Thymus (tissue), 11 donors: ENCODE results near the gene CASP12. TPM values are rescaled to one million over a fixed set of nuclear protein-coding genes. Genes with fewer than 3 reads are reported as not detected.

Experiments
- DNase-seq, 9 donors: peaks; one replicate each; pipeline ENCODE4 v3.0.0-alpha.2; 2013; ENCODE audit warnings: low spot score in 9 of 9, low read depth in 6 of 9, missing footprints in 1 of 9
- H3K27ac ChIP-seq, 2 donors: one replicate each; pipeline ENCODE4 v1.5.1; 2013; ENCODE audit warnings: control low read depth in 1 of 2, low read depth in 1 of 2, low read length in 1 of 2, mild to moderate bottlenecking in 1 of 2, moderate library complexity in 1 of 2
- H3K27me3 ChIP-seq, 2 donors: one replicate each; pipeline ENCODE4 v1.5.1; 2013; ENCODE audit warnings: low read length in 1 of 2; ENCODE audit not compliant: control insufficient read depth in 2 of 2, insufficient read depth in 1 of 2
- H3K36me3 ChIP-seq, 2 donors: one replicate each; pipeline ENCODE4 v1.5.1; 2013; ENCODE audit warnings: low read length in 1 of 2, mild to moderate bottlenecking in 1 of 2, moderate library complexity in 1 of 2; ENCODE audit not compliant: control insufficient read depth in 2 of 2, insufficient read depth in 2 of 2
- H3K4me1 ChIP-seq, 2 donors: one replicate each; pipeline ENCODE4 v1.5.1; 2013; ENCODE audit warnings: low read length in 2 of 2; ENCODE audit not compliant: control insufficient read depth in 2 of 2, insufficient read depth in 2 of 2
- H3K4me3 ChIP-seq, 2 donors: one replicate each; pipeline ENCODE4 v1.5.1; 2013; ENCODE audit warnings: low read length in 2 of 2, control low read depth in 1 of 2, mild to moderate bottlenecking in 1 of 2
- H3K9me3 ChIP-seq, 2 donors: one replicate each; pipeline ENCODE4 v1.5.1; 2013; ENCODE audit warnings: low read length in 1 of 2, mild to moderate bottlenecking in 1 of 2; ENCODE audit not compliant: control insufficient read depth in 2 of 2, insufficient read depth in 1 of 2
- WGBS: extraction: QIAGEN DNeasy Blood & Tissue Kit; methylation state at CpG from one replicate; pipeline ENCODE4 v1.1.7; 2013; 5-methylcytosine and 5-hydroxymethylcytosine counted together
- polyA plus RNA-seq: library from polyadenylated mRNA; stranded (reverse); fragments of 200-250 nt; gene quantifications from one replicate; pipeline ENCODE4 v1.2.3, GENCODE V29; 2013
- total RNA-seq: library from RNA; stranded (reverse); fragments of 120-200 nt; gene quantifications from one replicate; pipeline ENCODE4 v1.2.4, GENCODE V29; 2013
- donor health status: healthy.

CASP12 gene
- total and polyA plus RNA-seq, 2 donors = 0.05 to 0.18 TPM

- 54% methylated on average over 2 of the region's 2 CpGs for WGBS
- Histone ChIP-seq H3K27me3 (no peaks in the 10 kb centered on the region), H3K36me3 (no peaks in the 10 kb centered on the region), H3K4me3 (no peak overlapping the region), H3K27ac (no peak overlapping the region), H3K9me3 (no peaks in the 10 kb centered on the region), H3K4me1 (no peaks in the 10 kb centered on the region)
- DNase-seq = no peak
These were observed 2.6 kb downstream of the CASP12 start for GRCh38 chr11:104895634-104896033.

- H3K4me1 ChIP-seq = no peaks in the 10 kb centered on the region
- H3K4me3 ChIP-seq = no peak overlapping the region
- H3K9me3 ChIP-seq = no peaks in the 10 kb centered on the region
- no peaks in the 10 kb centered on the region for H3K36me3 ChIP-seq
- 98% methylated on average over 1 of the region's 1 CpG for WGBS
- no peak overlapping the region for H3K27ac ChIP-seq
- H3K27me3 ChIP-seq = no peaks in the 10 kb centered on the region
- DNase-seq = no peak
These were observed 4.4 kb downstream of the CASP12 start for GRCh38 chr11:104893876-104894275.

- H3K4me1 ChIP-seq = no peaks in the 10 kb centered on the region
- WGBS = 93% methylated on average over 3 of the region's 3 CpGs
- H3K9me3 ChIP-seq = no peaks in the 10 kb centered on the region
- no peaks in the 10 kb centered on the region for H3K36me3 ChIP-seq
- no peak overlapping the region for H3K4me3 ChIP-seq
- DNase-seq = no peak
- H3K27ac ChIP-seq = no peak overlapping the region
- H3K27me3 ChIP-seq = no peaks in the 10 kb centered on the region
These were observed 5.3 kb downstream of the CASP12 start for GRCh38 chr11:104892723-104893511.

- Histone ChIP-seq H3K27ac (no peak overlapping the region), H3K36me3 (no peaks in the 10 kb centered on the region), H3K27me3 (no peaks in the 10 kb centered on the region), H3K4me3 (no peak overlapping the region), H3K9me3 (no peaks in the 10 kb centered on the region), H3K4me1 (no peaks in the 10 kb centered on the region)
- DNase-seq = no peak
- whole genome bisulfite sequencing = 97% methylated on average over 4 of the region's 4 CpGs
These were observed 7.1 kb downstream of the CASP12 start for GRCh38 chr11:104891135-104891534.

GRCh38 chr11:104883342-104883741, 14.9 kb downstream of the CASP12 start:
- H3K27ac ChIP-seq = no peak overlapping the region

GRCh38 chr11:104881117-104881794, 17.0 kb downstream of the CASP12 start:
- Histone ChIP-seq H3K4me3 (no peak overlapping the region), H3K27me3 (no peaks in the 10 kb centered on the region), H3K36me3 (no peaks in the 10 kb centered on the region), H3K4me1 (no peaks in the 10 kb centered on the region), H3K27ac (no peak overlapping the region), H3K9me3 (no peaks in the 10 kb centered on the region)
- 80% methylated on average over 3 of the region's 3 CpGs for WGBS
- no peak for DNase-seq

More at GRCh38 chr11:104883342-104883741, 14.9 kb downstream of the CASP12 start:
- DNase-seq = no peak
- WGBS = 96% methylated on average over 2 of the region's 2 CpGs
- no peaks in the 10 kb centered on the region for H3K27me3 ChIP-seq
- no peaks in the 10 kb centered on the region for H3K4me1 ChIP-seq
- H3K4me3 ChIP-seq = no peak overlapping the region
- no peaks in the 10 kb centered on the region for H3K36me3 ChIP-seq
- H3K9me3 ChIP-seq = no peaks in the 10 kb centered on the region

GRCh38 chr11:104879514-104880190, 18.6 kb downstream of the CASP12 start:
- Histone ChIP-seq H3K9me3 (no peaks in the 10 kb centered on the region), H3K27me3 (no peaks in the 10 kb centered on the region), H3K27ac (no peak overlapping the region), H3K4me1 (no peaks in the 10 kb centered on the region), H3K36me3 (no peaks in the 10 kb centered on the region), H3K4me3 (no peak overlapping the region)
- DNase-seq = no peak
- WGBS = 96% methylated on average over 5 of the region's 5 CpGs

- H3K36me3 ChIP-seq = no peaks in the 10 kb centered on the region
- H3K27ac ChIP-seq = peak overlapping the region in 1 of 2 donors; percentile 6
- H3K4me3 ChIP-seq = no peak overlapping the region
- no peaks in the 10 kb centered on the region for H3K9me3 ChIP-seq
- no peaks in the 10 kb centered on the region for H3K4me1 ChIP-seq
- no peaks in the 10 kb centered on the region for H3K27me3 ChIP-seq
- 39% methylated on average over 5 of the region's 5 CpGs for WGBS
- peak in 3 of 9 donors; percentile 9 to 54 (median 18) for DNase-seq
These were observed 21.3 kb downstream of the CASP12 start for GRCh38 chr11:104876861-104877431.

GRCh38 chr11:104876324-104876723, 21.9 kb downstream of the CASP12 start:
- Histone ChIP-seq H3K27ac (no peak overlapping the region), H3K4me3 (no peak overlapping the region), H3K27me3 (no peaks in the 10 kb centered on the region), H3K36me3 (no peaks in the 10 kb centered on the region), H3K4me1 (no peaks in the 10 kb centered on the region), H3K9me3 (no peaks in the 10 kb centered on the region)
- DNase-seq = no peak
